NAMALWA (cell line): ENCODE data around the gene CA12.
"Not testable (repeated sequence)": the region's sequence is repeated elsewhere in the genome, so short reads cannot be mapped to it uniquely, and the experiment has no call there.

ENCODE experiments used
- DNase-seq: peaks from one replicate; pipeline ENCODE4 v3.0.0-alpha.2; 2015; ENCODE audit warnings: low spot score

CA12 gene

DNA sequence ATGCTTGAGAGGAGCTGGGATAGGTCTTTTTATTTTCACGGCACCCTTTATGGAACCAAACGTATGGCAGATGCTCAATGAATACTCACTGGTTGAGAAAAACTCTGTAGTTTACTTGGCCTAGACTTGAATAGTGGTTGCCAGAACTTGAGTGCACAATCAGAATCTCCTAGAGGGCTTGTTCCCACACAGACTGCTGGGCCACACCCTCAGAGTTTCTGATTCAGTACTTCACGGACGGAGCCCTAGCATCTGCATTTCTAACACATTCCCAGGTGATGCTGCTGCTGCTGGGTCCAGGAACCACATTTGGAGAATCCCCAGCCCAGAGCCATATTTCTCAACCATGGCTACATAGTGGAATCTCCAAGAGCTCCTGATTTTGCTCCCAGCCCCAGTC is 24.6 kb downstream of the CA12 start:
- DNase-seq: no peak

DNA sequence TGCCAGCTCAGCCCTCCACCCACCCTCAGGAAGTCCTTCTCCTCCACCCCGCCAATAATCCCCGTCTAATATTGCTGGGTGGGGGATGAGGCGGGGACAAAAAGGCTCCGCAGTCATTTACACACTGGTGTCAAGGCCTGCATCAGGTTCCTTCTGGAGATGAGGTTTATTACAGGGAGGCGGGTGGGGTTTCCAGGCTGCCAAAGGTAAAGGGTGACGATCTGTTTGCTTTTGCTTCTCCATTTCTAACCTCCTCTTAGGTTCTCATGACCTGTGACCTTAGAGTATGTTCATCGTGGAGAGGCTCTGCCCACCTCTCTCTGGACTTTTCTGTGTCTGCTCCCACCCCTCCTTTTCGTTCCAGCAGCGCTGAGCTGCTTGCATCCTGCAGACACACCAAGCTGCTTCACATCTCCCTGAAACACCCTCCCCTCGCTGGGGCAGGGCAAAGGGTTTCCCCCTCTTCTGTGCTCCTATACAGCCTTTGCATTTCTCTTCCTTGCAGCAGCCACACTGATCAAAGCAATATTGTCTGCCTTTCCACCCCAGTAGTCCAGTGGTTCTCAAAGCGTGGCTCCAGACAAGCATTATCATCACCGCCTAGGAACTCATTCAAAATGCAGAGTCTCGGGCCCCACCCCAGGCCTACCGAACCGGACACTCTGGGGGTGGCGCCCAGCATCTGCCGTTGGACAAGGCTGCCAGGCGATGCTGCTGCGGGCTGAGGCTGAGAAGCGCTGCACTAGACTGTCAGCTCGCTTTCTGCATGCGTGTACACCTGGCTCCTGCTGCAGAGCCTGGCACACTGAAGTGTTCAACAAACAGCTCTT is 26.6 kb downstream of the CA12 start:
- no peak for DNase-seq

DNA sequence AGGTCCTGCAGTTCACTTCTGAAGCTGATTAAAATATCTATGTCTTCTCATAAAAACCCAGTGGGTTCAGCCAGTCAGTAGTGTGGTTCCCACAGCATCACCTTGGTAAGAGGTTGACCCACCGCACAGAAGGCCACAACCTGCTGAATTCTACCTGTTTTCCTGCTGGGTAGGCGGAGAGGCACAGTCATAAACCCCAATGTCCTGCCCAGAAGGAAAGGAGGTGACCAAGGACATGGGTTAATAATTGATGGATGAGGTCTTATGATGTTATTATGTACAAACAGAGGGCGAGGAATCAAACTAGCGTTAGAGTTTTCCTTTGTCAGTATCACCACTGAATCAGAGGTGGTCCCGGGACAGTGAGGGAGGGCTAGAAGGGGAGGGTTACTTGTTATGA is 27.8 kb downstream of the CA12 start:
- DNase-seq: no peak

DNA sequence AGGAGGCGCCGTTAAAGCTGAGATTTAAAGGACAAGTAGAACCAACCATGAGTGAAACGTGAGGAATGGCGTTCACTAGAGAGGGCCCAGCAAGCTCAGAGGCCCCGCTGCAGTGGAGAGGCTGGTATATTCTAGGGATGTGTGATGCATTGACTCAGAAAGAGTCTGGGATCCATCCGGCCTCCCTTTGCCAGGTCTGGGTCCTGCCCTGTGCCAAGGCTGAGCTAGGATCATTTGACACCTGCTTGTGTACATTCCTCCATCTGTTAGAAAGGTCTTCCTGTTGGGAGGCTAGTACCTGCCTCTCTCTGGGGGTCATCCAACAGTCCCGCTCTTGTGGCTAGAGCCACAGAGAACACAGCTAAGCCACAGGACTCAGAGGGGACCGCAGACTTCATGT is 28.4 kb downstream of the CA12 start:
- no peak for DNase-seq

DNA sequence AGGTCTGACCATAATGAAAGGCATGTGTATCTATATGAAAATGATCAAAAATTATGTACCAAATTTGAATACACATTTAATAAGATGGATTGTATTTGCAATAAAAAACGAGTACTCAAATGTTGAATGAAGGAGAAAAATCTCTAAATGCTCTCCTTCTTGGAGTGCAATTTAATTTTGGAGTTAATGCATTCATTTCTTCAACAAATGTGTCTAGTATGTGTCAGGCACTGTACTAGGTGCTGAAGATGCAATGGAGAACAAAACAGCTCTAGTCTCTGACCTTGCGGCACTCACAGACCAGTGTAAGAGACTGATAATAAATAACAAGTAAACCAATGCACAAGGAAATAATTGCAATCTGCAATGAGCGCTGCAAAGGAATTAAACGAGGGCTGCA is 28.8 kb downstream of the CA12 start:
- DNase-seq: no peak

DNA sequence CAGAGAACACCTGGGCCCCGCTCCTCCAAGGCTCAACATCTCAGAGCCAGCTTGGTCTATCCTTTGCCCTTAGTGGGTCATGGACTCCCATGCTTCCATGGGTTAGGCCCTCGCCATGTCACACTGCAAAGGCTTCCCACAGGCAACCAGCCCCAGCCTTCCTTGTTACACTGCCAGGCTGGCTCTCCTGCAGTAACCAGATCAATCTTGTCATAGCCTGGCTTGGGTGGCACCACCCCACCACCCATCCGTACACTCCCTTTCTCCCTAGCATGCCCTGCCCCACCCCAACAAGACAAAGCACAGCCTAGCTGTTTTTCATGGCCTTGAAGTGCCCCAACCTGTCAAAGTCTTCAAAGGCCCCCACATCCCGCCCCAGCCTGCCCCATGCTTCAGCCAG is 30.5 kb downstream of the CA12 start:
- DNase-seq: no peak

DNA sequence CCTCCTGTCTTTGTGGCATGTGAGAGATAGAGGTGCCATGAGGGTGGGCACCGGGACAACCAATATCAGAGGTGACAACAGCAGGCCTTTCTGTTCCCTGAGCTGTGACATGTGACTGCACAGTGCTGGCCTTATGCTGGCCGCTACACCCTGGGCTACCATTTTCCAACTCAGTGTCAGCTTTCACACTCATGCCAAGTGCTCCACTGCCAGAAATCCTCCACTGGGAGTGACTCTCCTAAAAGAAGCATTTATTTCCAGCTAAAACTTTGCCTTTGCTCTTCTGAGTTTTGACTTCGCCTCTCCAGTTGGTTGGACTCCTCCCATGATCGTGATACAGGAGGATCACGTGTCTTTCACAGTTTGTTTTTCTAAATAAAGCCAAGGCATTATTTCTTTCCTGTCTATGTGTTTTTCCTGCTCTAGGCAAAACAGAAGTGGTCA is 31.4 kb downstream of the CA12 start:
- DNase-seq: no peak

DNA sequence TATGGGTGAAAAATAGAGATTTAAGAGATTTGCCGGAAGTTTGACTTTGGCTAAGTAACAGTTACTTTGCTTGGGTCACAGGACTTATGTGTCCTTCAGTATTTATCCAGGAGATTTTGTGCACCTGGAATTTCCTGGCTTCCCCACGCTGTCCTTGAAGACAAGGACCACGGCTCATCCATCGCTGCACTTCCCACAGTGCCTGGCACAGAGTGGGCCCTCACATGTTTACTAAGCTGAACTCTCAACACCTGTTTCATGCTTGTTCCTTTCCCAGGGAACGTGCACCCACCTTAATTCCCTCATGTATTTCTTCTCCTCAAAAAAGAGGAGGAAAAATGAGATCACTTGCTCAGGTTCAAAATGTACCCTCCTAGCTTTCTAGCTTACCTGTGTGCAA is 32.0 kb downstream of the CA12 start:
- no peak for DNase-seq

DNA sequence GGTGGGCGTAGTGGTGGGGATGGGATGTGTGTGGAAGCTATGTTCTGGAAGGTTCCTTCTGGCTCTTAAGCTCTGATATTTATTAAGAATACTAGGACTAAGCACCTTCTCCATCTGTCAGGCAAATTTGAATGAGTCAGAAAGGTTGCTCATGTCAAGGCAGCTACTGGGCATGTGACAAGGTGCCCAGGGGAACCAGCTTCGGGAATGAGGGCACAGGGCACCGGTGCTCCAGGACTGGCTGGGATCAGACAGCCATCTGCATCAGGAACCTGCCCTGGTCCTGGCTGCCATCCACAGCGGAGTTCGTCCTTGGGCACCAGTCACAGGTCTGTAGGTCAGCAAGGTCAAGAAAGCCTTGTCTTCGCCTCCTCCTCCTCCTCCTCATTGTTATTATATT is 32.5 kb downstream of the CA12 start:
- no peak for DNase-seq

DNA sequence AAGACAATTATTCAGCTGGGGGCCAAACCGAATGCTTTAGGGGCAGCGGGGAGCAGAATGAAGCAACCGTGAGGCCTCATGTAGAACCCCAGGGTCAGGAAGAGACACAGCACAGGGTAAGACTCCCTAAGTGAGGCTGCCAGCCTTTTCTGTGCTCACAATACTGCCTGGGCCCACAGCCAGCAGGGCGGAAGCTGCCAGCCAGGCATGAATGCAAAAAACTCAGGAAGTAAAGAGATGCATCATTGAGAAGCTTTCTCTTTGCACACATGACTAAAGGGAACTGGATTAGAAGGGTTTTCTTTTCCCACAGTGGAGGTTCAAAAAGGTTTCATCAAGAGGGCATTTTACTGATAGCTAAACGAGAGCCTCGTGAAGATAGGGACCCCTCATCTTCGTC is 33.3 kb downstream of the CA12 start:
- DNase-seq: no peak

DNA sequence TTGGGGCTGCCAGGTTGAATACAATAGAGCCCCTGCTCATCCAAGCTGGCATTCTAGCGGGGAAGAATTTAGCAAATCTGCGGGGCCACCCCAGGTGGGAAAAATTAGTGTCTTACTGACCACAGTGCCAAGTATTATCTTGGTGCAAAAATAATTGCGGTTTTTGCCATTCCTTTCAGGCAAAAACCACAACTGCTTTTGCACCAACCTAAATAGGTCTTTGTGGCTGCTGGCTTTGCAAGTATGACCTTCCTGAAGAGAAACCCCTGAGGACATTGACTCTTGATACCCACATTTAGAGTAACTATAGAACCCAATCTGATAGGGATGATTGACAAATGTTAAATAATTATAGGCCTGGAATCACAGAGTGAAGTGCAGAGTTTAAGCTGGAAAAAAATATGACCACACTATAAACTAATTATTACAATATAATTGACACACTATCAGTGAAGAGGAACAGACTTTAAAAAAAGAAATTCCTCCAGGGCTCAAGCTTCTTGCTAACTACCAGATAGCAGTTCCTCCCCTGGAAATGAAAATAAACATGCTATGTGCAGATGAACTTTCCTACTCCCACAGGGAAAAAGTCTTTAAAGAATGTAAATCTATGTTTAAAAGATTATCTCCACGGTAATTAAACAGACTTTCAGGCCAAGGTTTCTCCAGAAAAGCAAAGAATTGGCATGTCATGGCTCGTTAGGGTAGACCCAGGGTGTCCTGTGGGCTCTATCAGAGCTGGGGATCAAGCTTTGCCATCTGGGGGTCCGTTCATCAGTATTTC is 34.4 kb downstream of the CA12 start:
- DNase-seq: no peak

DNA sequence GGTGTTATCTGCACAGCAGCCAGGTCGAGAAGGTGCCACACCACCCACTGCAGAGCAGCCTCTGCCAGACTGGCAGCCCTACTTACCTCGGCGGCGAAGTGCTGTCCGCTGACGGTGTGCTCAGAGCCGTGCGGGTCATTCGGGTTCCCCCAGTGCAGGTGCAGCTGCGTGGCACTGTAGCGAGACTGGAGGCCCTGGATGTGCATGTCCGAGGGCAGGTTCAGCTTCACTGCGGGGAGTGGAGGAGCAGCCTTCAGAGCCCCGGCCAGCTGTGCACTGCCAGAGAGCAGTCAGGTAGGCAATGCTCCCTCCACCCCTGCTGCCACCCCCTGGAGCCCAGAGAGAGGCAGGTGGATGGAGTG is 36.3 kb downstream of the CA12 start:
- DNase-seq: no peak

DNA sequence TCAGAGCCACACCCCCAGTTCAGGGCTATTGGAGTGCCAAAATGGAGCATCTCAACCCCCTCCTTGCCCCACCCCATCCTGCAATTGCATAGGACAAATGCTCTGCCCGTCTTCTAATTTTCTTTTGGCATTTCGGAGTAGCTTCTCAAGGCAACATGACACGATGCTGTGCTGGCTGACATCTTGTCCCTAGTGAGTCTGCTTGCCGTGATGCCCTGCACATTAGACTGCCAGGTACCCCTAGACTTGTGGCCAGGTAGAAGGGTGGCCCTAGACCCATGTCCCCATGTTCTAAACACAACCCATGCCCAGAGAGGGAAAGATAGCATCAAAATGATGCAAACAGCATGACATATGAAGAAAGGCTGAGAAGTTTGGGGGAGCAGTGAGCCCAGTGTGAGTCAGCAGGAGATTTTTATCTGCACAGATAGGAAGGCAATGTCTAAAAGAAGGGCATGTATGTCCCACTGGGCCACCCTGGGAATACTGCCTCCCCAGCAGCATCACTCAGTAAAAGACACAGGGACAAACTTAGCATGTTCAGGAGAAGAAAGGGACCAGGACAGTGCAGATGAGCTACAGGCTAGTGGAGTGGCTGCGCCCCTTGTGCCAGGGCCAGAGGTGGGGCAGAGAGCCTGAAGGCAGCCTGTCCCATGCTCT is 36.8 kb downstream of the CA12 start:
- DNase-seq: no peak

DNA sequence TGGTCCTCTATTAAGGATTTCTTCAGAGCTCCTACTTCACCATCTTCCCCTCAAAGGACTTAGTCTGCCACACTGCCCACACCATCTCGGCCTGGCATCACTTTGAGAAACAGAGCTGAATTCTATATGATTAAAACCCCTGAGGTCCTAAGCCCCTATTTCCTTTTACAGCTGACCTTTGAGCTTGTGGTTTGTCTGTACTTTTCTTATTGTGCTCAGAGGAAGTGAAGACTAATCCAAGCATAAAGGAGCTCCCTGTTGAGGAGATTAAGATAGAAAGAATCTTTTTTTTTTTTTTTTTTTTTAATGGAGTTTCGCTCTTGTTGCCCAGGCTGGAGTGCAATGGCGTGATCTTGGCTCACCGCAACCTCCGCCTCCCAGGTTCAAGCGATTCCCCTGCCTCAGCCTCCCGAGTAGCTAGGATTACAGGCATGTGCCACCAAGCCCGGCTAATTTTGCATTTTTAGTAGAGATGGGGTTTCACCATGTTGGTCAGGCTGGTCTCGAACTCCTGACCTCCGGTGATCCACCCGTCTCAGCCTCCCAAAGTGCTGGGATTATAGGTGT is 38.6 kb downstream of the CA12 start:
- not testable (repeated sequence) for DNase-seq

DNA sequence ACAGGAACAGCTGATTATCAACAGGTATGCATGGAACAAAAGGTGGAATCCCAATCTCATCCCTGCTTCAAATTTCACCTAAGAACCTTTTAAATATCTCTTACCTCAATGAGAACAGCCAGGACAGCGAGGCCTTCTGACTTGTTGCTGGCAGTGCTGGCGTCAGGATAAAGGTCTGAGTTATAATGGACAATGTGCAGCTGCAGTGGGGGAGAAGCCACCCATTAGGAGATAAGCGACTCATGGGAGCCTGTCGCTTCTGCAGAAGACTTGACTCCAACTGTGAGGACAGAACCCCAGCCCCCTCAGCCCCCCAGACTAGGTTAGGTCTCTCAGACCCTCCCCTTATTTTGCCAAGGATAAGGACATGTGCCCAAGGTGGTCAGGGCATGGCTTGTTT is 39.7 kb downstream of the CA12 start:
- no peak for DNase-seq

DNA sequence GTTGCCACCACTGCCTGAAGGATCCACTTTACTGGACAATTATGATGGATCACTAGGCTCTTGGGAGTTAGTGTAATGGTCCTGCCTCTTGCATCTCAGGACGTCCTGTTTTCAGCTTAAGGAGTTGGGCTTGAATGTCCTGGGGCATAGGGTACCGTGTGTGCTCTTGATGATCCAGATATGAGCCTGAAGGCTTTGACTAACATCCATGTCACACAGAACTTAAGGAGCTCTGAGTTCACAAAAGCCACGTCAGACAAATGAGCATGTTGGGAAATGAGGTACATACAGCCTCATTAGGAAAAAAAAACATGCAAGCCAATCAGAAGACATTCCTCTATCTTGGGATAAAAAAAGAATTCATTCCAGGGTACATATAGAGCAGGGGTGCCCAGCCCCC is 40.8 kb downstream of the CA12 start:
- no peak for DNase-seq

DNA sequence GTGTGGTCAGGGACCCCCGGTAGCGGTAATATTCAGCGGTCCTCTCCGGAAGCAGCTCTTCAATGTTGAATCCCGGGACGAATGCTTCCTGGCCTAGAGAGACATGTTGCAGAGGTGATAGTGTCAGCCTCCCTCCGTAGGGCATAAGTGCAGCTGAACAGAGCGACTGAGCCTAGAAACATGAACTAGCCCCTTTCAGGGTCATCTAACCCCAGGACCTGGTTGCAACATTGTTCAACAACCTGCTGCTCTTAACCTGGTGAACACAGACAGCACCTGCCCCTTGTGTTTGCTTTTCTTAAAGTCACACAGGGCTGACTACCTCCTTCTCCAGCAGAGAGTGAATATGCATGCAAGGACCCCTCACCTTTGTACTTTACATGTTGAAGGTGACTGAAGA is 41.3 kb downstream of the CA12 start:
- no peak for DNase-seq

DNA sequence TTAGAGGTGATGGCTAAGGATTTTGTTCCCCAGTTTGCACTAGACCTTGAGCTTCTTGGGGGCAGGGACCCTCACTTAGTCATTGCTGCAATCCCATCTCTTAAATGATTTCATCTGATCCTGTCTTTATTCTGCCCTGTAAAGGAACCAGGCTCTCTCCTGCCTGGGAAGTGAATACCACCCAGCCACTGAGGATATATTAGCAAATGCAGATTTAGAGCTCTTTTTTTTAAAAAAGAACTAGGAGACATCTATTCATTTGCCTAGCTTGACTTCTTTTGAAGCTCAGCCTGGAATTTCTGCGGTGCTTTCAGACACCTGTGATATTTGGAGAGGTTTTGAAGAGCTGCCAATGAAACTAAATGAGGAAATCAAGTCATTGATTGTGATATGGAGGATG is 41.8 kb downstream of the CA12 start:
- no peak for DNase-seq

DNA sequence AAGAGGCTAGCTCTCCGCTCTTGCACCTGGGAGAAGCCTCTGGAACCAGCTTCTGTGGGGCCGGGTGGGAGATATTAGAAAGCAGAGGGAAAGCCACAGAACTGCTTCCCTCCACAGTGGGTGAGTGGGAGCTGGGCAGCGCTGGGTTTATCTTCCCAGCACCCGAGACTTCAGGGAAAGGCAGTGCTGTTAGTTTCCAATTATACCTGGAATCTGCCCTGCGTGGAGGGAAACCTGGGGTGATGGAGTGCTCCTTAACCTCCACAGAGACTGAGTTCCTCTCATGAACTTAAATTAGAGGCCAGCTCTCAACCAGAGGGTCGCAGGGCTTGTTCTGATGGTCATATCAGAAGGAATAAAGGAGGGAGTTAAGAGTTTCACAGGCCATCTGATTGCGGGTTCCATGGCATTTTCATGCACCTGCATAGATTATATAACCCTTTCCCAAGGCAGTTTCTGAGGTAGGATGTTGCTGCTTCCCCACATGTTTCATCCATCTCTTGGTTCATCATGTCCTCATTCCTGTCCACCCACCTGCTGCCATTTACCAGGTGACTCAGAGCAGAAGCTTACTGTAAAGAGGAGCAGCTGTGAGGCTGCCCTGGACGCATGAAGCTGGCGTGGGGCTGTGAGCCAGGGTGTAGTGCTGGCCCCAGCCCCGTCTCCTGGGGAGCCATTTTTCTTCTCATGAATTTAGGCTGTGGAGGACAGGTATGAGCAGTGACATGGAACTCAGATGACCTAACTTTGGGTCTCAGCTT is 42.5 kb downstream of the CA12 start:
- no peak for DNase-seq

DNA sequence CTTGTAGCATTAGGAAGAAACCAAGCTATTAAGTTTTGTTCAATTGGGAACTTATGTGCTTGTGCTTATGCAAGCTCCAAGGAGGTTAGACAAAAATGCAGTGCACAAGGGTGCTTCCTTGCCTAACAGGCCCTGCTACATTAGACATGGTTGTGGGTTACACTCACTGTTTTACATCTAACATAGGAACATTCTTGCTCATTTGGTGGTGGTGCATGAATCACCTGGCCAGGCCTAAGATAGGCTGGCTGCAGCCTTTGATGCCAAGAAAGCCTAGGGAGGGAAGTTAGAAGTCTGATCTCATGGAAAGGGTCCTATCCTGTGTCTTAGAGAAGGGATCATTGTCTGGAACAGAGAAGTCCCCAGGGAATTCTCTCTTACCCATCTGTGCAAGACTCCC is 43.5 kb downstream of the CA12 start:
- no peak for DNase-seq

DNA sequence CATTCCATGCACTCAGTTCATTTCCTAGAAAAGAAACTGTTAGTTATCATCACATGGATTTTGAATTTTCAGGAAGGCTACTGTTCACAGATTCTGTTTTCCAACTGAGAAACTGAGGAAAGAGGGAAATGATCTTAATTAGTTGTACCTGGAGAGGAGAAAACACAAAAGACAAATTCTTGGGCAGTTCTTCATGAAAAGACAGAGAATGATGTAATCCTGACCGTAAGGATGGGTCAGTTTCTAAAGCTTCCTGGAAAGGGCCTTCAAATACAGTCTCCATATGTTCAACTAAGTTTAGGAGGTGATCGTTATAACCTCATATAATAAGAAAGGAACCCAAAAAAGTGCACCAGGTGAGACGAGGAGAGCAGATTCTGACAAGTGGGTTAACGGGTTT is 44.6 kb downstream of the CA12 start:
- DNase-seq: no peak
